Measurements from ENCODE around the gene ASPDH.

DNA sequence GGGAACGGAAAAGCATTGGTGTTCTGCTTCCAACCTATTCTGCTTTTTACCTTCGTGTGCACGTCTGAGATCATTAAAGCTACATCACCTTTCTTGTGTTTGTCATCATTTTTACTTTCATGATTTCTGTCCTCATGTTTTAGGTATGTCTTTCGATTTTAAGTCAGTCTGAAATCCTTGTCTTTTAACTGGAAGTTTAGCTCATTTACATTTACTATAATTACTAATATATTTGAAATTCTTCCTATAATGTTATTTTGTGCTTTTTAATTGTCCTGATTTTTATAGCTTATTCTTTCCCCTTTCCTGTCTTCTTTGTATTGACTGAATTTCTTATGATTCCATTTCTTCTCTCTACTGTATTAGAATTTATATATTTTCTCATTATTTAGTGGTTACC, 19.2 kb upstream of the ASPDH start:
- TF ChIP-seq, protein P1, sequence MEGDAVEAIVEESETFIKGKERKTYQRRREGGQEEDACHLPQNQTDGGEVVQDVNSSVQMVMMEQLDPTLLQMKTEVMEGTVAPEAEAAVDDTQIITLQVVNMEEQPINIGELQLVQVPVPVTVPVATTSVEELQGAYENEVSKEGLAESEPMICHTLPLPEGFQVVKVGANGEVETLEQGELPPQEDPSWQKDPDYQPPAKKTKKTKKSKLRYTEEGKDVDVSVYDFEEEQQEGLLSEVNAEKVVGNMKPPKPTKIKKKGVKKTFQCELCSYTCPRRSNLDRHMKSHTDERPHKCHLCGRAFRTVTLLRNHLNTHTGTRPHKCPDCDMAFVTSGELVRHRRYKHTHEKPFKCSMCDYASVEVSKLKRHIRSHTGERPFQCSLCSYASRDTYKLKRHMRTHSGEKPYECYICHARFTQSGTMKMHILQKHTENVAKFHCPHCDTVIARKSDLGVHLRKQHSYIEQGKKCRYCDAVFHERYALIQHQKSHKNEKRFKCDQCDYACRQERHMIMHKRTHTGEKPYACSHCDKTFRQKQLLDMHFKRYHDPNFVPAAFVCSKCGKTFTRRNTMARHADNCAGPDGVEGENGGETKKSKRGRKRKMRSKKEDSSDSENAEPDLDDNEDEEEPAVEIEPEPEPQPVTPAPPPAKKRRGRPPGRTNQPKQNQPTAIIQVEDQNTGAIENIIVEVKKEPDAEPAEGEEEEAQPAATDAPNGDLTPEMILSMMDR (IDR thresholded peaks at IDR 0.05): no peak
- no peak for TF ChIP-seq ZFX (IDR thresholded peaks at IDR 0.05; ENCODE audit: borderline replicate concordance)

Data from 22Rv1 (cell line).